ENCODE results near the gene HTRA2.

DNA sequence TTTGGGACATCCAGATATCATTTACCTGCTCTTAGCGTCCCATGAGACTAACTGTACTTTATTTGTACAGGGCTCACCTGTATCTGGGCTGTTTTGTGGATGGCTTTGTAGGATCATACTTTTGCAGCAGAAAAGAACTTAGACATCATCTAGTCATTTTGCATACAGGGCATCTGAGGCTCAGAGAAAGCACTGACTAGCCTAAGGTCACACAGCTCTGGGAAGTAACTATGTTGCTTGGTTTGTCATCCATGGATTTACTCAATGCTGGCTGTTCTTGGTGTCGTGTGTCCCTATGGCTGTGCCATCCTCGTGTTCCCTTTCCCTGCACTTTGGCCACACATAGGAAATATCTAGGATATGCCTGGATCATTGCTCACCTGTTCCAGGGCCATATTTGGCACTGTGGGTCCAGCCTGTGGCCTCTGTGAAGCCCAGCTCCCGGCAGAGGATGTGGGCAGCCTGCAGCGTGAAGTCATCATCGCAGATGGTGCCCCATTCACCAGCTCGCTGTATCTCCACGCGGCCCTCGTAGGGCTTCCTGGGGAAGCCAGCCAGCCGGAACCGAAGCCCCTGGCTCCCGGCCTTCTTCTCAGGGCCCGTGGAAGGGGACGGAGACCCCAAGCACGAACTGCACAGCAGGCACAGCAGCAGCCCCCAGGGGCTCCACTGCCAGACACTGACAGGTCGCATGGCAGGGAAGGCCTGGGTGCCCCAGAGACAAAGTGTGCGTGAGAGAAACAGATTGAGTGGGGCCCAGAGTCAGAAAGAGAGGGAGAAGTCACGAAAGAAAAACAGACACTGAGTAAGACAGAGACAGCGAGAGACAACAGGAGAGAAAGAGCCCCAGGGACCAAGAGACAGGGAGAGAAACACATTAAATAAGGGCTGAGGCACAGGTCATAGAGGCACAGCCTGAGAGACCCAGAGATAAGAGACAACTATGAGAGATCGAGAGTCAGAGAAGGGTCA is 22.5 kb downstream of the HTRA2 start:
- TF ChIP-seq, protein P1, sequence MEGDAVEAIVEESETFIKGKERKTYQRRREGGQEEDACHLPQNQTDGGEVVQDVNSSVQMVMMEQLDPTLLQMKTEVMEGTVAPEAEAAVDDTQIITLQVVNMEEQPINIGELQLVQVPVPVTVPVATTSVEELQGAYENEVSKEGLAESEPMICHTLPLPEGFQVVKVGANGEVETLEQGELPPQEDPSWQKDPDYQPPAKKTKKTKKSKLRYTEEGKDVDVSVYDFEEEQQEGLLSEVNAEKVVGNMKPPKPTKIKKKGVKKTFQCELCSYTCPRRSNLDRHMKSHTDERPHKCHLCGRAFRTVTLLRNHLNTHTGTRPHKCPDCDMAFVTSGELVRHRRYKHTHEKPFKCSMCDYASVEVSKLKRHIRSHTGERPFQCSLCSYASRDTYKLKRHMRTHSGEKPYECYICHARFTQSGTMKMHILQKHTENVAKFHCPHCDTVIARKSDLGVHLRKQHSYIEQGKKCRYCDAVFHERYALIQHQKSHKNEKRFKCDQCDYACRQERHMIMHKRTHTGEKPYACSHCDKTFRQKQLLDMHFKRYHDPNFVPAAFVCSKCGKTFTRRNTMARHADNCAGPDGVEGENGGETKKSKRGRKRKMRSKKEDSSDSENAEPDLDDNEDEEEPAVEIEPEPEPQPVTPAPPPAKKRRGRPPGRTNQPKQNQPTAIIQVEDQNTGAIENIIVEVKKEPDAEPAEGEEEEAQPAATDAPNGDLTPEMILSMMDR (IDR thresholded peaks at IDR 0.05; ENCODE audit: insufficient read depth, low read length, poor library complexity, severe bottlenecking) = no peak
- TF ChIP-seq EZH2phosphoT487 (conservative IDR thresholded peaks at IDR 0.05; ENCODE audit: low read length) = no peak
